ENCODE results near the gene STPG2.

GRCh38 chr4:98166731-98167041 is 23.4 kb upstream of the STPG2 start:
- no peak for TF ChIP-seq TAF1 (conservative IDR thresholded peaks at IDR 0.05)
- no peak for TF ChIP-seq CTCF (IDR thresholded peaks at IDR 0.05; ENCODE audit: low read depth, low read length, missing input control)
- no peak for TF ChIP-seq FOXA1 (IDR thresholded peaks at IDR 0.05)
- no peak for TF ChIP-seq JUND (IDR thresholded peaks at IDR 0.05)
- TF ChIP-seq RAD21 (IDR thresholded peaks at IDR 0.05), result no peak
- TF ChIP-seq YY1 (IDR thresholded peaks at IDR 0.05), result no peak
- TF ChIP-seq EGR1 (IDR thresholded peaks at IDR 0.05; ENCODE audit: low read depth in 2 of 2), result no peak
- TF ChIP-seq ATF3 (IDR thresholded peaks at IDR 0.05), result no peak
- TF ChIP-seq, protein P1, sequence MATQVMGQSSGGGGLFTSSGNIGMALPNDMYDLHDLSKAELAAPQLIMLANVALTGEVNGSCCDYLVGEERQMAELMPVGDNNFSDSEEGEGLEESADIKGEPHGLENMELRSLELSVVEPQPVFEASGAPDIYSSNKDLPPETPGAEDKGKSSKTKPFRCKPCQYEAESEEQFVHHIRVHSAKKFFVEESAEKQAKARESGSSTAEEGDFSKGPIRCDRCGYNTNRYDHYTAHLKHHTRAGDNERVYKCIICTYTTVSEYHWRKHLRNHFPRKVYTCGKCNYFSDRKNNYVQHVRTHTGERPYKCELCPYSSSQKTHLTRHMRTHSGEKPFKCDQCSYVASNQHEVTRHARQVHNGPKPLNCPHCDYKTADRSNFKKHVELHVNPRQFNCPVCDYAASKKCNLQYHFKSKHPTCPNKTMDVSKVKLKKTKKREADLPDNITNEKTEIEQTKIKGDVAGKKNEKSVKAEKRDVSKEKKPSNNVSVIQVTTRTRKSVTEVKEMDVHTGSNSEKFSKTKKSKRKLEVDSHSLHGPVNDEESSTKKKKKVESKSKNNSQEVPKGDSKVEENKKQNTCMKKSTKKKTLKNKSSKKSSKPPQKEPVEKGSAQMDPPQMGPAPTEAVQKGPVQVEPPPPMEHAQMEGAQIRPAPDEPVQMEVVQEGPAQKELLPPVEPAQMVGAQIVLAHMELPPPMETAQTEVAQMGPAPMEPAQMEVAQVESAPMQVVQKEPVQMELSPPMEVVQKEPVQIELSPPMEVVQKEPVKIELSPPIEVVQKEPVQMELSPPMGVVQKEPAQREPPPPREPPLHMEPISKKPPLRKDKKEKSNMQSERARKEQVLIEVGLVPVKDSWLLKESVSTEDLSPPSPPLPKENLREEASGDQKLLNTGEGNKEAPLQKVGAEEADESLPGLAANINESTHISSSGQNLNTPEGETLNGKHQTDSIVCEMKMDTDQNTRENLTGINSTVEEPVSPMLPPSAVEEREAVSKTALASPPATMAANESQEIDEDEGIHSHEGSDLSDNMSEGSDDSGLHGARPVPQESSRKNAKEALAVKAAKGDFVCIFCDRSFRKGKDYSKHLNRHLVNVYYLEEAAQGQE (IDR thresholded peaks at IDR 0.05), result no peak
- no peak for TF ChIP-seq GABPA (IDR thresholded peaks at IDR 0.05 in 1 of 2, conservative IDR thresholded peaks at IDR 0.05 in 1 of 2)

All from liver (tissue), 3 donors.